ENCODE measurements around the gene RAI1.
A peak's percentile ranks its signal among the peaks of the same experiment; 100 is the strongest.
"Not testable (repeated sequence)": the region's sequence is repeated elsewhere in the genome, so short reads cannot be mapped to it uniquely, and the experiment has no call there.

Gene RAI1

DNA sequence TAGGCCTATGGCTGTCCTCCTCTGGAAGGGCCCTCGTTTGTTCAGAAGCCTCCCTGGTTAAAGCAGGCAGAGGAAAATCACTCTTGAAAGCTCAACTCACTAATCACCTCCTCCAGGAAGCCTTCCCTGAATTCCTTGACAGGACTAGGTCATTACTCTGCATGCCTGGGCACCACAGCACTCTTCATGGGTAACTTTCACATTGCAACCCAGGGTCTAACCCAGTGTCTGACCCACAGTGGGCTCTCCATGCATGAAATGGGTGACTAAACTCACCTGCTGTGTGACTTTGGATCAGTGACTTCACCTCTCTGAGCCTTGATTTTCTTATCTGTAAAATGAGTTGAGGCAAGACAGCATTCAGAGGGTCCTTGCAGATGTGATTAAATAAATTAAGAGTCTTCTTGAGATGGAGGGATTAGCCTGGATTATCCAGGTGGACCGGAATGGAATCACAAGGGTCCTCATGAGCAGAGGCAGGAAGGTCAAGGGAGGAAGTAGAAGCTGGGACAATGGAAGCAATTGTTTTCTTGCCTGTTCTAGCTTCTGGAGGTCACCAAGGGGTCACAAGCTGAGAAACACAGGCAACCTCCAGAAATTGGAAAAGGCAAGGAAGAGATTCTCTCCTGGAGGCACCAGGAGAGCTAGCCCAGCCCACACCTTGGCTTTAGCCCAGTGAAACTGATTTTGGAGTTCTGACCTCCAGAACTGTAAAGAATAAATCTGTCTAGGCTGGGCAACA, 3.8 kb upstream of the RAI1 start:
- H3K4me3 ChIP-seq (ENCODE audit: low read depth, low read length) = no peak overlapping the region
- TF ChIP-seq CTCF (IDR thresholded peaks at IDR 0.05; ENCODE audit: borderline replicate concordance, insufficient read depth, low read depth, low read length) = no peak

GRCh38 chr17:17678063-17678699, 3.1 kb upstream of the RAI1 start:
- H3K4me3 ChIP-seq (ENCODE audit: low read depth, low read length) = not testable (repeated sequence)

GRCh38 chr17:17679243-17679642, 2.0 kb upstream of the RAI1 start:
- no peak for TF ChIP-seq CTCF (IDR thresholded peaks at IDR 0.05; ENCODE audit: borderline replicate concordance, insufficient read depth, low read depth, low read length)
- H3K4me3 ChIP-seq (ENCODE audit: low read depth, low read length) = no peak overlapping the region

DNA sequence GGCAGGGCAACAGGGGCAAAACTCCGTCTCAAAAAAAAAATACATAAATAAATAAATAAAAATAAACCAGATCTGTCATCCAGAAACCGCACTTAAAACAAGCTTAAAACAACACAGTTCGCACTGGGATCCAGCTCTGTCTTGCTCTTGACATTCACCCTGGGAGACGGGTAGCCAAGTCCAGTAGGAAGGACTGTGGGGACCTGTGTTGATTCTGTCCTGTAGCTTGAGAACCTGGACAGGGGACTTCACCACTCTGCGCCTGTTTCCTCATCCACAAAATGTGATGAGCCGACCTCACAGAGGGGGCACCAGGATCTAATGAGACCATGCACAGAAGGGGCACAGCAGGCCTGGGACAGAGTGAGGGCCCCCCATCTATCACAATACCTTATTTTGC, 1.5 kb upstream of the RAI1 start:
- H3K4me3 ChIP-seq (ENCODE audit: low read depth, low read length) = no peak overlapping the region
- TF ChIP-seq CTCF (IDR thresholded peaks at IDR 0.05; ENCODE audit: borderline replicate concordance, insufficient read depth, low read depth, low read length) = no peak

- H3K4me3 ChIP-seq (ENCODE audit: low read depth, low read length) = no peak overlapping the region
- no peak for TF ChIP-seq CTCF (IDR thresholded peaks at IDR 0.05; ENCODE audit: borderline replicate concordance, insufficient read depth, low read depth, low read length)
Observed at GRCh38 chr17:17680477-17681186, 626 bp upstream of the RAI1 start.

- H3K4me3 ChIP-seq (ENCODE audit: low read depth, low read length) = peak overlapping the region; percentile 96
- no peak for TF ChIP-seq CTCF (IDR thresholded peaks at IDR 0.05; ENCODE audit: borderline replicate concordance, insufficient read depth, low read depth, low read length)
Observed at GRCh38 chr17:17681744-17682292, 560 bp downstream of the RAI1 start.

- H3K4me3 ChIP-seq (ENCODE audit: low read depth, low read length) = peak overlapping the region; percentile 96
- no peak for TF ChIP-seq CTCF (IDR thresholded peaks at IDR 0.05; ENCODE audit: borderline replicate concordance, insufficient read depth, low read depth, low read length)
Observed at GRCh38 chr17:17682293-17682736, 1.1 kb downstream of the RAI1 start.

All from GM12875 (cell line).